B cell (primary cell): ENCODE measurements around the gene MYG1. TPM values are rescaled to one million over a fixed set of nuclear protein-coding genes. Genes with fewer than 3 reads are reported as not detected.
A peak's percentile ranks its signal among the peaks of the same experiment; 100 is the strongest.

Experiments
- ATAC-seq: fragments of 200-7000 bp; cut with Tn5 transposase; one replicate; pipeline ENCODE4 v1.10.0; 2021; ENCODE audit warnings: low read depth, mild to moderate bottlenecking, moderate number of reproducible peaks, moderate library complexity
- CTCF ChIA-PET: fragments of 350-600 bp; sonication (Branson Sonifier 250); formaldehyde crosslinking; loops from one replicate; lab custom pipeline; 2021; ENCODE audit warnings: antibody characterized with exemption, inconsistent platforms; lab: Charles Lee
- POLR2A ChIA-PET: fragments of 350-600 bp; sonication (Branson Sonifier 250); formaldehyde crosslinking; loops from one replicate; lab custom pipeline; 2021; ENCODE audit warnings: antibody characterized with exemption; lab: Charles Lee
- DNase-seq: peaks from one replicate; pipeline ENCODE4 v3.0.0; 2013
- H2AFZ ChIP-seq: 2 replicates; pipeline ENCODE4 v1.6.1; 2012; ENCODE audit warnings: mild to moderate bottlenecking, low read depth, low read length; ENCODE audit not compliant: insufficient read depth, poor library complexity, severe bottlenecking
- H3K27ac ChIP-seq, 2 donors: 1 replicate in 1 of 2; 2 replicates in 1 of 2; pipeline ENCODE4 v1.5.1; 2012 to 2013; ENCODE audit warnings: low read length in 2 of 2, mild to moderate bottlenecking in 2 of 2, moderate library complexity in 1 of 2
- H3K27me3 ChIP-seq, 4 experiments: fragments of 200-600 bp in 1 of 4; sonication (generic) in 1 of 4; replicated peaks in 1 of 4; 1 replicate in 2 of 4; 2 replicates in 2 of 4; pipeline versions ENCODE4 v1.6.1 to v1.7.0; 2013 to 2016; ENCODE audit warnings: low read length in 3 of 4, mild to moderate bottlenecking in 2 of 4, mixed read lengths in 1 of 4, moderate library complexity in 1 of 4; ENCODE audit not compliant: insufficient read depth in 4 of 4, control insufficient read depth in 3 of 4; ENCODE audit errors: control extremely low read depth in 1 of 4
- H3K36me3 ChIP-seq, 2 experiments: replicated peaks in 1 of 2; 1 replicate in 1 of 2; 2 replicates in 1 of 2; pipeline versions ENCODE4 v1.6.1 to v1.7.1; 2013; ENCODE audit warnings: low read length in 1 of 2; ENCODE audit not compliant: insufficient read depth in 2 of 2, control insufficient read depth in 1 of 2; ENCODE audit errors: control extremely low read depth in 1 of 2, extremely low read depth in 1 of 2
- H3K4me1 ChIP-seq, 2 donors: fragments of 200-600 bp in 1 of 2; sonication (generic) in 1 of 2; 1 replicate in 1 of 2; 2 replicates in 1 of 2; pipeline versions ENCODE4 v1.5.1 to v1.6.1; 2013 to 2017; ENCODE audit warnings: low read length in 2 of 2; ENCODE audit not compliant: control insufficient read depth in 2 of 2, insufficient read depth in 2 of 2
- H3K4me2 ChIP-seq: replicated peaks from 2 replicates; pipeline ENCODE3; 2012; ENCODE audit warnings: mild to moderate bottlenecking, low read depth, low read length; ENCODE audit not compliant: poor library complexity, severe bottlenecking
- H3K4me3 ChIP-seq, 5 experiments: fragments of 200-600 bp in 1 of 5; sonication (generic) in 1 of 5; 1 replicate in 3 of 5; 2 replicates in 2 of 5; pipeline versions ENCODE4 v1.5.1 to v1.7.0; 2011 to 2016; ENCODE audit warnings: low read length in 4 of 5, mild to moderate bottlenecking in 4 of 5, low read depth in 2 of 5, control low read depth in 1 of 5, moderate library complexity in 1 of 5; ENCODE audit not compliant: insufficient read depth in 1 of 5; ENCODE audit errors: control extremely low read depth in 1 of 5, extremely low read depth in 1 of 5
- H3K79me2 ChIP-seq: fragments of 200-600 bp; sonication (generic); one replicate; pipeline ENCODE4 v1.6.0; 2016; ENCODE audit warnings: low read length; ENCODE audit not compliant: control insufficient read depth, insufficient read depth
- H3K9ac ChIP-seq: fragments of 200-600 bp; sonication (generic); 2 replicates; pipeline ENCODE4 v1.6.1; 2017; ENCODE audit warnings: mild to moderate bottlenecking, low read length, moderate library complexity
- H3K9me3 ChIP-seq, 3 donors: one replicate each; pipeline versions ENCODE4 v1.6.1 to v1.7.1; 2013; ENCODE audit warnings: low read length in 2 of 3; ENCODE audit not compliant: control insufficient read depth in 2 of 3, insufficient read depth in 1 of 3; ENCODE audit errors: control extremely low read depth in 1 of 3
- H4K20me1 ChIP-seq: 2 replicates; pipeline ENCODE4 v1.6.0; 2012; ENCODE audit warnings: mild to moderate bottlenecking, low read length; ENCODE audit not compliant: insufficient read depth, control insufficient read depth, poor library complexity, severe bottlenecking
- H3K27ac Mint-ChIP-seq: one replicate; pipeline ENCODE4 v1.8.0; 2021; ENCODE audit warnings: mixed read lengths
- H3K27me3 Mint-ChIP-seq: one replicate; pipeline ENCODE4 v1.8.0; 2021; ENCODE audit warnings: mixed read lengths
- H3K4me1 Mint-ChIP-seq: one replicate; pipeline ENCODE4 v1.8.0; 2021; ENCODE audit warnings: mixed read lengths
- H3K4me3 Mint-ChIP-seq: one replicate; pipeline ENCODE4 v1.8.0; 2021; ENCODE audit warnings: mixed read lengths
- H3K9me3 Mint-ChIP-seq: one replicate; pipeline ENCODE4 v1.8.0; 2022; ENCODE audit warnings: mixed read lengths; ENCODE audit not compliant: insufficient read depth
- CTCF ChIP-seq: fragments of 200-600 bp; IDR thresholded peaks from one replicate; pipeline ENCODE4 v1.8.0; 2022; ENCODE audit warnings: antibody characterized with exemption, mild to moderate bottlenecking
- EZH2 ChIP-seq: IDR thresholded peaks from 2 replicates; pipeline ENCODE4 v1.6.1; 2012; ENCODE audit warnings: borderline replicate concordance, low read depth, mild to moderate bottlenecking, moderate library complexity, low read length; ENCODE audit not compliant: insufficient read depth, poor library complexity, severe bottlenecking
- WGBS: methylation state at CpG from one replicate; pipeline ENCODE4 v1.1.5; 2013; ENCODE audit warnings: missing lambda C conversion rate; ENCODE audit not compliant: insufficient coverage; 5-methylcytosine and 5-hydroxymethylcytosine counted together
- intact Hi-C: fragments of 100-400 bp; cut with micrococcal nuclease; formaldehyde crosslinking; loops from one replicate; pipeline ENCODE4 v1.10.0; 2022
- polyA plus RNA-seq: library from polyadenylated mRNA; depleted of rRNA; stranded (reverse); fragments of >200 nt; gene quantifications from 2 replicates; pipeline ENCODE4 v1.2.3, GENCODE V29; 2012
- total RNA-seq, 2 donors: library from RNA; stranded (reverse); fragments of 120-200 nt in 1 of 2; gene quantifications; 1 replicate in 1 of 2; 2 replicates in 1 of 2; pipeline versions ENCODE4 v1.2.3 to v1.2.4, GENCODE V29; 2013 to 2022

MYG1 gene
- total and polyA plus RNA-seq, 2 donors (not counting 1 experiment from before 2014, with no cell fraction given) = 46.4 to 48.4 TPM

DNA sequence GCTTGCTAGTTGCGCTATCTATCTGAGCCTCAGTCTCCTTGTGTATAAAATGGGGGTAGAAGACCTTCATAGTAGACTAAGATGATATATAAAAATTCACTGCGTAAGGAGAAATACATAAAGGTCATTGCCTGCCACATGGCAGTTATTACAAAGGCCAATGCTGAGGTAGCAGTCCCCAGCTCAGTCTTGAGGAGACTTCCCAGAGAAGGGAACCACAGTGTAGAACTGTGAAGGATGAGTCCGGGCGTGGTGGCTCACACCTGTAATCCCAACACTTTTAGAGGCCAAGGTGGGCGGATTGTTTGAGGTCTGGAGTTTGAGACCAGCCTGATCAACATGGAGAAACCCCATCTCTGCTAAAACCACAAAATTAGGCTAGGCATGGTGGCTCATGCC is 53.8 kb downstream of the MYG1 start:
- H3K4me1 Mint-ChIP-seq = peaks cover 6% of the 10 kb centered on the region
- ATAC-seq = no peak
- no peak for DNase-seq
- peak overlapping the region; percentile 43 for H2AFZ ChIP-seq
- peaks cover 4 to 5% of the 10 kb centered on the region in 2 donors for H3K4me1 ChIP-seq
- ChIA-PET POLR2A (interaction anchor here (0.8 to 2.7 kb wide), 4 partner anchors 16 to 68 kb away, joined by 4 to 12 read pairs (median 8); partner anchors contain the start of gene SP1), CTCF (interaction anchor here (0.7 to 14.3 kb wide), 16 partner anchors 9 to 156 kb away, joined by 3 to 384 read pairs (median 10); partner anchors contain the start of genes AAAS, AMHR2, NPFF and SP1)
- H3K36me3 ChIP-seq = no peaks in the 10 kb centered on the region
- no peaks in the 10 kb centered on the region for H3K9me3 ChIP-seq
- H3K27me3 Mint-ChIP-seq = no peaks in the 10 kb centered on the region
- H3K79me2 ChIP-seq = no peaks in the 10 kb centered on the region
- no peak overlapping the region for H3K4me3 Mint-ChIP-seq
- H3K9ac ChIP-seq = no peak overlapping the region
- intact Hi-C loops = loop anchor here (2.0 kb wide), 1 partner anchor 28 kb away; no protein-coding TSS in a partner anchor
- TF ChIP-seq CTCF (no peak), EZH2 (no peak)
- H3K27ac ChIP-seq = no peak overlapping the region
- no peak overlapping the region for H3K4me3 ChIP-seq
- no peak overlapping the region for H3K4me2 ChIP-seq
- no peaks in the 10 kb centered on the region for H3K27me3 ChIP-seq
- no peak overlapping the region for H3K27ac Mint-ChIP-seq
- 100% methylated on average over 2 of the region's 5 CpGs for WGBS
- H4K20me1 ChIP-seq = no peaks in the 10 kb centered on the region
- H3K9me3 Mint-ChIP-seq = no peaks in the 10 kb centered on the region

DNA sequence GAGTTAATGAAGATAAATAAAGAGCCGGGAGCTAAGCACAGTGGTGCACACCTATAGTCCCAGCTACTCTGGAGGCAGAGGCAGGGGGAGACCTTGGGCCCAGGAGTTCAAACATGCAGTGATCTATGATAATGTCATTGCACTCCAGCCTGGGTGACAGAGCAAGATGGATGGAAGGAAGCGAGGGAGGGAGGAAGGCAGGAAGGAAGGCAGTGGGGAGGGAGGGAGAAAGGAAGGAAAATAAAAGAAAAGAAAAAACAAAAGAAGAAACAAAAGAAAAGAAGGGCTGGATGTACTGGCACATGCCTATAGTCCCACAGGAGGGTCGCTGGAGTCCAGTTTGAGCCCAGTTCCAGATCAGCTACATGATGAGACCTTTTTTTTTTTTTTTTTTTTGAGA is 55.6 kb downstream of the MYG1 start:
- H3K9ac ChIP-seq = no peak overlapping the region
- Mint-ChIP-seq H3K9me3 (no peaks in the 10 kb centered on the region), H3K4me1 (peaks cover 6% of the 10 kb centered on the region), H3K27ac (no peak overlapping the region), H3K4me3 (no peak overlapping the region), H3K27me3 (no peaks in the 10 kb centered on the region)
- no peak overlapping the region for H3K4me2 ChIP-seq
- peaks cover 4 to 5% of the 10 kb centered on the region in 2 donors for H3K4me1 ChIP-seq
- no peaks in the 10 kb centered on the region for H3K79me2 ChIP-seq
- H3K27ac ChIP-seq = no peak overlapping the region
- CTCF ChIA-PET = interaction anchor here (0.7 to 14.3 kb wide), 7 partner anchors 9 to 925 kb away, joined by 3 to 384 read pairs (median 3); partner anchors contain the start of genes AMHR2 and SP1
- H3K9me3 ChIP-seq = no peaks in the 10 kb centered on the region
- no peak overlapping the region for H3K4me3 ChIP-seq
- H3K27me3 ChIP-seq = no peaks in the 10 kb centered on the region
- intact Hi-C loops = no loop called here
- H2AFZ ChIP-seq = no peak overlapping the region
- H4K20me1 ChIP-seq = no peaks in the 10 kb centered on the region
- no peak for ATAC-seq
- DNase-seq = no peak
- H3K36me3 ChIP-seq = no peaks in the 10 kb centered on the region
- POLR2A ChIA-PET = interaction anchor here (0.6 to 0.7 kb wide), 2 partner anchors 24 to 63 kb away, joined by 5 to 10 read pairs; no protein-coding TSS in a partner anchor
- no peak for TF ChIP-seq EZH2
- no peak for TF ChIP-seq CTCF
- 84% methylated on average over 3 of the region's 3 CpGs for WGBS

Other genes starting within 250 kb of the MYG1 start
- gene TNS2, start 249.6 kb upstream of the MYG1 start, total RNA-seq = 0.24 and 1.3 TPM in 2 replicates
- 0.32 and 0.60 TPM in 2 replicates for gene TNS2, start 249.6 kb upstream of the MYG1 start, polyA plus RNA-seq
- 39.8 and 43.3 TPM in 2 replicates for gene SPRYD3, start 220.3 kb upstream of the MYG1 start, total RNA-seq
- 15.9 and 16.3 TPM in 2 replicates for gene SPRYD3, start 220.3 kb upstream of the MYG1 start, polyA plus RNA-seq
- not detected in 2 replicates for gene IGFBP6, start 202.0 kb upstream of the MYG1 start, total RNA-seq
- gene IGFBP6, start 202.0 kb upstream of the MYG1 start, polyA plus RNA-seq = 0.30 TPM in 1 of 2 replicates, not detected in the other
- not detected in 2 replicates for gene SOAT2, start 196.2 kb upstream of the MYG1 start, total RNA-seq
- 0.31 TPM in 1 of 2 replicates, not detected in the other for gene SOAT2, start 196.2 kb upstream of the MYG1 start, polyA plus RNA-seq
- 117 and 131 TPM in 2 replicates for gene ZNF740, start 119.0 kb upstream of the MYG1 start, total RNA-seq
- gene ZNF740, start 119.0 kb upstream of the MYG1 start, polyA plus RNA-seq = 27.4 and 35.9 TPM in 2 replicates
- 56.3 and 57.0 TPM in 2 replicates for gene CSAD, start 118.8 kb upstream of the MYG1 start, total RNA-seq
- 64.6 and 91.2 TPM in 2 replicates for gene CSAD, start 118.8 kb upstream of the MYG1 start, polyA plus RNA-seq
- gene ITGB7, start 92.4 kb upstream of the MYG1 start, total RNA-seq = 190 and 199 TPM in 2 replicates
- gene ITGB7, start 92.4 kb upstream of the MYG1 start, polyA plus RNA-seq = 216 and 265 TPM in 2 replicates
- gene RARG, start 67.5 kb upstream of the MYG1 start, total RNA-seq = 15.0 and 16.7 TPM in 2 replicates
- 6.7 and 8.8 TPM in 2 replicates for gene RARG, start 67.5 kb upstream of the MYG1 start, polyA plus RNA-seq
- gene ESPL1, start 31.4 kb upstream of the MYG1 start, total RNA-seq = 1.7 and 2.4 TPM in 2 replicates
- 0.88 and 1.1 TPM in 2 replicates for gene ESPL1, start 31.4 kb upstream of the MYG1 start, polyA plus RNA-seq
- 627 and 654 TPM in 2 replicates for gene PFDN5, start 4.2 kb upstream of the MYG1 start, total RNA-seq
- 1,319 and 1,584 TPM in 2 replicates for gene PFDN5, start 4.2 kb upstream of the MYG1 start, polyA plus RNA-seq
- 65.1 and 68.4 TPM in 2 replicates for gene AAAS, start 21.9 kb downstream of the MYG1 start, total RNA-seq
- 88.1 and 97.1 TPM in 2 replicates for gene AAAS, start 21.9 kb downstream of the MYG1 start, polyA plus RNA-seq
- gene SP7, start 36.7 kb downstream of the MYG1 start, total RNA-seq = not detected in 2 replicates
- 0.30 and 0.34 TPM in 2 replicates for gene SP7, start 36.7 kb downstream of the MYG1 start, polyA plus RNA-seq
- 129 and 131 TPM in 2 replicates for gene SP1, start 80.5 kb downstream of the MYG1 start, total RNA-seq
- gene SP1, start 80.5 kb downstream of the MYG1 start, polyA plus RNA-seq = 26.0 and 30.1 TPM in 2 replicates
- not detected in 2 replicates for gene AMHR2, start 124.2 kb downstream of the MYG1 start, total RNA-seq
- not detected in 2 replicates for gene AMHR2, start 124.2 kb downstream of the MYG1 start, polyA plus RNA-seq
- 200 and 213 TPM in 2 replicates for gene PRR13, start 142.0 kb downstream of the MYG1 start, total RNA-seq
- gene PRR13, start 142.0 kb downstream of the MYG1 start, polyA plus RNA-seq = 84.6 and 108 TPM in 2 replicates
- gene PCBP2, start 152.4 kb downstream of the MYG1 start, total RNA-seq = 916 and 944 TPM in 2 replicates
- gene PCBP2, start 152.4 kb downstream of the MYG1 start, polyA plus RNA-seq = 492 and 630 TPM in 2 replicates
- gene MAP3K12, start 199.8 kb downstream of the MYG1 start, total RNA-seq = 15.0 and 15.1 TPM in 2 replicates
- gene MAP3K12, start 199.8 kb downstream of the MYG1 start, polyA plus RNA-seq = 17.0 and 20.5 TPM in 2 replicates
- 36.3 and 41.6 TPM in 2 replicates for gene TARBP2, start 201.6 kb downstream of the MYG1 start, total RNA-seq
- gene TARBP2, start 201.6 kb downstream of the MYG1 start, polyA plus RNA-seq = 47.2 and 65.5 TPM in 2 replicates
- not detected in 2 replicates for gene NPFF, start 207.8 kb downstream of the MYG1 start, total RNA-seq
- 0.34 TPM in 1 of 2 replicates, not detected in the other for gene NPFF, start 207.8 kb downstream of the MYG1 start, polyA plus RNA-seq